GM21447 (cell line): ENCODE measurements around the gene ARHGEF3.
A peak's percentile ranks its signal among the peaks of the same experiment; 100 is the strongest.

Experiments
- ATAC-seq: cut with Tn5 transposase; IDR thresholded peaks from one replicate; pipeline ENCODE4 v1.9.1; 2021; ENCODE audit not compliant: unreplicated experiment

ARHGEF3 gene

GRCh38 chr3:56796202-56796601 lies 5.5 kb downstream of the ARHGEF3 start:
- no peak for ATAC-seq

- ATAC-seq, result no peak
These were observed 5.9 kb downstream of the ARHGEF3 start for GRCh38 chr3:56795829-56796185.

- ATAC-seq, result no peak
These were observed 6.5 kb downstream of the ARHGEF3 start for GRCh38 chr3:56795097-56795828.

- ATAC-seq, result no peak
These were observed 9.6 kb downstream of the ARHGEF3 start for GRCh38 chr3:56792193-56792592.

GRCh38 chr3:56790016-56790821 lies 11.5 kb downstream of the ARHGEF3 start:
- no peak for ATAC-seq

GRCh38 chr3:56789076-56789475 lies 12.7 kb downstream of the ARHGEF3 start:
- no peak for ATAC-seq

- no peak for ATAC-seq
These were observed 13.2 kb downstream of the ARHGEF3 start for GRCh38 chr3:56788521-56788920.

- no peak for ATAC-seq
These were observed 13.9 kb downstream of the ARHGEF3 start for GRCh38 chr3:56787784-56788256.

GRCh38 chr3:56787258-56787775 lies 14.4 kb downstream of the ARHGEF3 start:
- ATAC-seq, result no peak

GRCh38 chr3:56785499-56785898 lies 16.2 kb downstream of the ARHGEF3 start:
- no peak for ATAC-seq

- ATAC-seq, result no peak
These were observed 17.2 kb downstream of the ARHGEF3 start for GRCh38 chr3:56784448-56785001.

GRCh38 chr3:56783644-56784447 lies 17.9 kb downstream of the ARHGEF3 start:
- ATAC-seq, result peak; percentile 98

- no peak for ATAC-seq
These were observed 18.8 kb downstream of the ARHGEF3 start for GRCh38 chr3:56782906-56783305.

GRCh38 chr3:56782215-56782614 lies 19.5 kb downstream of the ARHGEF3 start:
- no peak for ATAC-seq

- ATAC-seq, result no peak
These were observed 20.0 kb downstream of the ARHGEF3 start for GRCh38 chr3:56781762-56782161.

GRCh38 chr3:56780936-56781335 lies 20.8 kb downstream of the ARHGEF3 start:
- ATAC-seq, result no peak

GRCh38 chr3:56778893-56779292 lies 22.9 kb downstream of the ARHGEF3 start:
- ATAC-seq, result no peak

GRCh38 chr3:56776556-56776950 lies 25.2 kb downstream of the ARHGEF3 start:
- ATAC-seq, result no peak

GRCh38 chr3:56775838-56776555 lies 25.8 kb downstream of the ARHGEF3 start:
- no peak for ATAC-seq

- ATAC-seq, result no peak
These were observed 26.3 kb downstream of the ARHGEF3 start for GRCh38 chr3:56775445-56775837.
